ENCODE data around the gene CPAMD8. TPM values are rescaled to one million over a fixed set of nuclear protein-coding genes. Genes with fewer than 3 reads are reported as not detected.

CPAMD8 gene
- total and polyA plus RNA-seq, 9 of the 15 experiments (the other 6 are each of a cell fraction or from before 2014, with no cell fraction given) = 0.20 to 2.1 (median 1.3) TPM

GRCh38 chr19:16936901-16937300 is 89.7 kb downstream of the CPAMD8 start:
- ChIA-PET CTCF (ENCODE audit: low intra/inter-chr PET ratio) (no interaction called here), POLR2A (no interaction called here)
- Histone ChIP-seq H4K20me1 (replicated peaks; ENCODE audit: control insufficient read depth, insufficient read depth, low read length) (no peaks in the 10 kb centered on the region), H3K27me3 (ENCODE audit: control insufficient read depth in 2 of 2, insufficient read depth in 2 of 2, low read length in 2 of 2) (peaks cover 2 to 23% of the 10 kb centered on the region in 2 experiments; a peak in 2 of 5 replicates), H3K36me3 (ENCODE audit: control insufficient read depth, insufficient read depth, low read length) (no peaks in the 10 kb centered on the region), H3K4me1 (replicated peaks in 1 of 2; ENCODE audit: control insufficient read depth in 2 of 2, insufficient read depth in 2 of 2, low read length in 2 of 2) (no peaks in the 10 kb centered on the region; a peak in 1 of 5 replicates), H3K4me2 (ENCODE audit: insufficient read depth, low read length) (no peak overlapping the region), H3K4me3 (no peak overlapping the region), H3K9me1 (ENCODE audit: control insufficient read depth, insufficient read depth, low read length) (no peaks in the 10 kb centered on the region), H3K9ac (ENCODE audit: insufficient read depth in 1 of 2, low read depth in 2 of 2, low read length in 2 of 2) (no peak overlapping the region), H2AFZ (ENCODE audit: low read depth, low read length) (no peak overlapping the region), H3K27ac (ENCODE audit: extremely low read depth, low read depth, low read length) (no peak overlapping the region), H3K9me3 (replicated peaks; ENCODE audit: control insufficient read depth, insufficient read depth, low read depth, low read length) (no peaks in the 10 kb centered on the region), H3K79me2 (ENCODE audit: control insufficient read depth, insufficient read depth, low read length) (no peaks in the 10 kb centered on the region)
- intact Hi-C loops (cut with micrococcal nuclease) (no loop called here), in situ Hi-C loops (cut with MboI) (no loop called here)
- no TSS peak for BruUV-seq (replicated peaks)
- FAIRE-seq = no peak
- no peak for DNase-seq (ENCODE audit: extremely low read depth in 1 of 4, low spot score in 3 of 4)
- TF ChIP-seq, protein P1, sequence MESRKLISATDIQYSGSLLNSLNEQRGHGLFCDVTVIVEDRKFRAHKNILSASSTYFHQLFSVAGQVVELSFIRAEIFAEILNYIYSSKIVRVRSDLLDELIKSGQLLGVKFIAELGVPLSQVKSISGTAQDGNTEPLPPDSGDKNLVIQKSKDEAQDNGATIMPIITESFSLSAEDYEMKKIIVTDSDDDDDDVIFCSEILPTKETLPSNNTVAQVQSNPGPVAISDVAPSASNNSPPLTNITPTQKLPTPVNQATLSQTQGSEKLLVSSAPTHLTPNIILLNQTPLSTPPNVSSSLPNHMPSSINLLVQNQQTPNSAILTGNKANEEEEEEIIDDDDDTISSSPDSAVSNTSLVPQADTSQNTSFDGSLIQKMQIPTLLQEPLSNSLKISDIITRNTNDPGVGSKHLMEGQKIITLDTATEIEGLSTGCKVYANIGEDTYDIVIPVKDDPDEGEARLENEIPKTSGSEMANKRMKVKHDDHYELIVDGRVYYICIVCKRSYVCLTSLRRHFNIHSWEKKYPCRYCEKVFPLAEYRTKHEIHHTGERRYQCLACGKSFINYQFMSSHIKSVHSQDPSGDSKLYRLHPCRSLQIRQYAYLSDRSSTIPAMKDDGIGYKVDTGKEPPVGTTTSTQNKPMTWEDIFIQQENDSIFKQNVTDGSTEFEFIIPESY (CRISPR knock-in tag; IDR thresholded peaks at IDR 0.05) = no peak
- TF ChIP-seq ZNF3 (CRISPR knock-in tag; IDR thresholded peaks at IDR 0.05) = no peak
- TF ChIP-seq PPARD (CRISPR knock-in tag; IDR thresholded peaks at IDR 0.05) = no peak
- WGBS (ENCODE audit: insufficient coverage, low coverage, missing lambda C conversion rate) = 0% methylated on average over 2 of the region's 2 CpGs
- ATAC-seq = no peak

- no TSS peak for BruUV-seq (replicated peaks)
- H4K20me1 ChIP-seq (replicated peaks; ENCODE audit: control insufficient read depth, insufficient read depth, low read length) = no peaks in the 10 kb centered on the region
- H3K27ac ChIP-seq (ENCODE audit: extremely low read depth, low read depth, low read length) = no peak overlapping the region
- no peak overlapping the region for H3K9ac ChIP-seq (ENCODE audit: insufficient read depth in 1 of 2, low read depth in 2 of 2, low read length in 2 of 2)
- no peaks in the 10 kb centered on the region for H3K9me3 ChIP-seq (replicated peaks; ENCODE audit: control insufficient read depth, insufficient read depth, low read depth, low read length)
- WGBS (ENCODE audit: insufficient coverage, low coverage, missing lambda C conversion rate) = 6% methylated on average over 1 of the region's 1 CpG
- no peak for DNase-seq (ENCODE audit: extremely low read depth in 1 of 4, low spot score in 3 of 4)
- no peaks in the 10 kb centered on the region; a peak in 1 of 5 replicates for H3K4me1 ChIP-seq (replicated peaks in 1 of 2; ENCODE audit: control insufficient read depth in 2 of 2, insufficient read depth in 2 of 2, low read length in 2 of 2)
- in situ Hi-C loops (cut with MboI) = no loop called here
- no peak overlapping the region for H3K4me2 ChIP-seq (ENCODE audit: insufficient read depth, low read length)
- CTCF ChIA-PET (ENCODE audit: low intra/inter-chr PET ratio) = no interaction called here
- H3K27me3 ChIP-seq (ENCODE audit: control insufficient read depth in 2 of 2, insufficient read depth in 2 of 2, low read length in 2 of 2) = peaks cover 2 to 27% of the 10 kb centered on the region in 2 experiments; a peak in 2 of 5 replicates
- no peaks in the 10 kb centered on the region for H3K9me1 ChIP-seq (ENCODE audit: control insufficient read depth, insufficient read depth, low read length)
- no peaks in the 10 kb centered on the region for H3K36me3 ChIP-seq (ENCODE audit: control insufficient read depth, insufficient read depth, low read length)
- intact Hi-C loops (cut with micrococcal nuclease) = no loop called here
- H3K4me3 ChIP-seq = no peak overlapping the region
- no peak overlapping the region for H2AFZ ChIP-seq (ENCODE audit: low read depth, low read length)
- no peak for ATAC-seq
- no peaks in the 10 kb centered on the region for H3K79me2 ChIP-seq (ENCODE audit: control insufficient read depth, insufficient read depth, low read length)
- POLR2A ChIA-PET = no interaction called here
- FAIRE-seq = no peak
These were observed 92.1 kb downstream of the CPAMD8 start for GRCh38 chr19:16934489-16934888.
